GM10266 (cell line): ENCODE results near the gene NAA80.

ENCODE experiments used
- DNase-seq: peaks from one replicate; pipeline ENCODE4 v3.0.0; 2012; ENCODE audit errors: extremely low spot score
- TF ChIP-seq, protein P1 (sequence below): IDR thresholded peaks from 2 replicates; pipeline ENCODE4 v1.5.1; 2012; ENCODE audit warnings: mild to moderate bottlenecking, low read depth; ENCODE audit not compliant: control insufficient read depth, insufficient read depth; ENCODE audit errors: missing control alignments

Gene NAA80

GRCh38 chr3:50336452-50337174 is 37.4 kb upstream of the NAA80 start:
- TF ChIP-seq, protein P1, sequence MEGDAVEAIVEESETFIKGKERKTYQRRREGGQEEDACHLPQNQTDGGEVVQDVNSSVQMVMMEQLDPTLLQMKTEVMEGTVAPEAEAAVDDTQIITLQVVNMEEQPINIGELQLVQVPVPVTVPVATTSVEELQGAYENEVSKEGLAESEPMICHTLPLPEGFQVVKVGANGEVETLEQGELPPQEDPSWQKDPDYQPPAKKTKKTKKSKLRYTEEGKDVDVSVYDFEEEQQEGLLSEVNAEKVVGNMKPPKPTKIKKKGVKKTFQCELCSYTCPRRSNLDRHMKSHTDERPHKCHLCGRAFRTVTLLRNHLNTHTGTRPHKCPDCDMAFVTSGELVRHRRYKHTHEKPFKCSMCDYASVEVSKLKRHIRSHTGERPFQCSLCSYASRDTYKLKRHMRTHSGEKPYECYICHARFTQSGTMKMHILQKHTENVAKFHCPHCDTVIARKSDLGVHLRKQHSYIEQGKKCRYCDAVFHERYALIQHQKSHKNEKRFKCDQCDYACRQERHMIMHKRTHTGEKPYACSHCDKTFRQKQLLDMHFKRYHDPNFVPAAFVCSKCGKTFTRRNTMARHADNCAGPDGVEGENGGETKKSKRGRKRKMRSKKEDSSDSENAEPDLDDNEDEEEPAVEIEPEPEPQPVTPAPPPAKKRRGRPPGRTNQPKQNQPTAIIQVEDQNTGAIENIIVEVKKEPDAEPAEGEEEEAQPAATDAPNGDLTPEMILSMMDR: no peak
- peak; percentile 37 for DNase-seq

GRCh38 chr3:50334339-50335075 is 35.3 kb upstream of the NAA80 start:
- DNase-seq: no peak
- TF ChIP-seq, protein P1: no peak

GRCh38 chr3:50333744-50334328 is 34.6 kb upstream of the NAA80 start:
- TF ChIP-seq, protein P1: no peak
- DNase-seq: no peak

- no peak for DNase-seq
- TF ChIP-seq, protein P1: no peak
Measured at GRCh38 chr3:50331364-50331907, 32.2 kb upstream of the NAA80 start.

GRCh38 chr3:50330330-50330729 is 31.1 kb upstream of the NAA80 start:
- no peak for DNase-seq
- TF ChIP-seq, protein P1: no peak

GRCh38 chr3:50327943-50328691 is 28.9 kb upstream of the NAA80 start, which contains the start of gene TUSC2:
TUSC2 (minus strand) TSS chr3:50328223; CDS start chr3:50328099, 124 bp downstream.
- TF ChIP-seq, protein P1: no peak
- DNase-seq: peak; percentile 97
